Suprapubic skin (tissue), 4 donors: Measurements from ENCODE around the gene TBCA.

Experiments used
- CTCF ChIP-seq, 2 donors: fragments of 200-600 bp in 1 of 2; fragments of 450-650 bp in 1 of 2; sonication (generic) in 1 of 2; IDR thresholded peaks; one replicate each; pipeline ENCODE4 v1.5.1; 2016 to 2019; ENCODE audit warnings: antibody characterized with exemption in 2 of 2, mild to moderate bottlenecking in 1 of 2, moderate library complexity in 1 of 2
- EP300 ChIP-seq: sonication (generic); formaldehyde crosslinking; IDR thresholded peaks from one replicate; pipeline ENCODE4 v1.6.1; 2017; ENCODE audit warnings: antibody characterized with exemption
- POLR2A ChIP-seq, 2 donors: fragments of 450-650 bp; IDR thresholded peaks; one replicate each; pipeline ENCODE4 v1.6.1; 2017; ENCODE audit warnings: antibody characterized with exemption in 2 of 2, mild to moderate bottlenecking in 2 of 2, moderate library complexity in 2 of 2
- POLR2AphosphoS5 ChIP-seq, 3 donors: sonication (generic); formaldehyde crosslinking; IDR thresholded peaks; one replicate each; pipeline ENCODE4 v1.6.1; 2017; ENCODE audit warnings: antibody characterized with exemption in 3 of 3

- no peak for TF ChIP-seq CTCF (IDR thresholded peaks at IDR 0.05)
- TF ChIP-seq POLR2A (IDR thresholded peaks at IDR 0.05), result no peak
- TF ChIP-seq EP300, result no peak
- TF ChIP-seq POLR2AphosphoS5 (IDR thresholded peaks at IDR 0.05), result no peak
Observed at GRCh38 chr5:77658662-77659061, 117.5 kb downstream of the TBCA start.
